HG03521 (cell line): ENCODE measurements around the gene ALG2.
"Not testable (repeated sequence)": the region's sequence is repeated elsewhere in the genome, so short reads cannot be mapped to it uniquely, and the experiment has no call there.

Source experiments
- ATAC-seq: cut with Tn5 transposase; IDR thresholded peaks from one replicate; pipeline ENCODE4 v1.9.1; 2021; ENCODE audit warnings: mild to moderate bottlenecking, moderate library complexity; ENCODE audit not compliant: unreplicated experiment

Gene ALG2

DNA sequence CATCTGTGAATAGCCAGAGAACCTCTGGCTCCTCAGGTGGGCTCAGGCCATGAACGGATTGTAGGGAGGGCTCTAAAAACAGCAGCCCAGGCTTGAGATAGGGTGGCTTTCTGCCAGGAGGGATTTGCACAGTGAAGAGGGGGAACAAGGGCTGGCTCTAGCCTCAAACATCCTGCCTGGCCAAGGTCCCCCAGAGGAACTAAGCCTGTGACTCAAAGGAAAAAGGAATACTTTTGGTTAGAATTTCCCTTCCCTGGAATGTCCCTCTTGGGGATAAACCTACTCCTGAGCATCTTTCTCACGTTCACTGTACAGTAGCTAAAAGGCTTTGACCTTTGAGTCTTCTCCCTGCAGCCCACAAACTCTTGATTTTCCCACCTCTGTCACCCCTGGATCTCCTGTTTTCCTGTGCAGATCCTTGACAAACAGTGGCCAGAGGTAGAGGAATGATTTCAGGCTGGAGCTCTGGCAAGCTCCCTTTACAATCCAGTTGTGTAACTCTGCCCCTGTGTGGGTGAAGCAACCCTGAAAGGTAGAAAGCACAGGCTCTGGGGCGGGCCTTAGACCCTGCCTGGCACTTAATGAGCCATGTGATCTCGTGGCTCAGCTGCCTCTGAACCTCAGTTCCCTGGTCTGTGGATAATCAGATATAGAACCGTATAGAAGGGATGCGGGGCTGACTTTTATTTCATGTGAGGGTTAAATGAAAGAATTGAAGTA lies 17.8 kb upstream of the ALG2 start:
- no peak for ATAC-seq

DNA sequence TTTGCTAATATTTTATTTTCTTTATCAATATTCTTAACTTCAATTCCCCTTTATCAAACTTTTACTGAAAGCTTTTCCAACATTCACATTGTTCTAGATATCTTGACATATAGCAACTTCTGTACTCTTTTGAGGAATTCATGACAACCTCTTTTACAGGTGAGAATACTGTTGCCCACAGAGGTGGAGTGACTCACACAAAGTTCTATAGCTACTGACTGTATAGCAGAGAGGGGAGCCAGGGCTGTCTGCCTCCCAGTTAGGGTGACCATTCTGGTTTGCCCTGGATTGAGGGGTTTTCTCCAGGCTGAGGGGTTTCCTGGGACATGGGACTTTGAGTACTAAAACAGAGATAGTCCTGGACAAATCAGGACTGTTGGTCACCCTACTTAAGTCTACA lies 16.6 kb upstream of the ALG2 start:
- no peak for ATAC-seq

GRCh38 chr9:99237849-99238248 lies 16.1 kb upstream of the ALG2 start:
- not testable (repeated sequence) for ATAC-seq

- no peak for ATAC-seq
Observed at GRCh38 chr9:99237356-99237755, 15.6 kb upstream of the ALG2 start.

DNA sequence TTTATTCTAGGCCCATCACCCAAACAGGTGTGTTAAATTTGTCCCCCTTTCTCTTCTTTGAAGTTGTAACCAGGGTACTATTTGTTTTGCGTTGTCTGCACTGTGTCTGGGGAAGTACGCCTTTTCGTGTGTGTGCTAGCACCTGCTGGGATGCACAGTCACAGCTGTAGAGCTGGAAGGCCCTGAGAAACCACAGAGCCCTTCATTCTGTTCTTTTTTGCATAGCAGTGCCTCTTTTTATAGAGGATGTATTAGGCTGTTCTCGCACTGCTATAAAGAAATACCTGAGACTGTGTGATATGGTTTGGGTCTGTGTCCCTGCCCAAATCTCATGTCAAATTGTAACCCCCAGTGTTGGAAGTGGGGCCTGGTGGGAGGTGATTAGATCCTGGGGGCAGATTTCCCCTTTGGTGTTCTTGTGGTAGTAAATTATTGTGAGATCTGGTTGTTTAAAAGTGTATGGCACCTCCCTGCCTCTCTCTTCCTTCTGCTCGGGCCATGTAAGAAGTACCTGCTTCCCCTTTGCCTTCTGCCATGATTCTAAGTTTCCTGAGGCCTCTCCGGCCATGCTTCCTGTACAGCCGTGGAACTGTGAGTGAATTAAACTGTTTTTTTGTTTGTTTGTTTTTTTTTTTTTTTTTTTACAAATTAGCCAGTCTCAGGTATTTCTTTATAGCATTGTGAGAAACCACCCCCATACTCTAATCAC lies 14.3 kb upstream of the ALG2 start:
- peak; percentile 94 for ATAC-seq

- no peak for ATAC-seq
Observed at GRCh38 chr9:99235069-99235468, 13.3 kb upstream of the ALG2 start.

DNA sequence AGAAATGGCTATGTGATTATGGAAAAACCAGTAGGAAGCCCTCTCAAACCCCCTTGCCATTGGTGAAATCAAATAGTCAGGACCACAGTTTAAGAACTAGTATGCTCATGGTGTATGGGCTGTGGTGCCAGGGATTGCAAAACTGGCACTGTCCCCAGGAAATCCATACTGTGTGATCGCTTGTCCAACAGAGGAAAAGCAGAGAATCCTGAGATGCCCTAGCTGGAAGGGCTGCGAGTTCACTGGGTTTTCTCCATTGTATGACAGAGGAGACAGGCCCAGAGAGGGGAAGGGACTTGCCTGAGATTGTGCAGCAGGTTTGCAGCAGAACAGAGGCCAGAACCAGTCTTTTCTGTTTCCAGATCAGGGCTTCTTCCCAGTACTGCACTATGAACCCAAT lies 12.9 kb upstream of the ALG2 start:
- no peak for ATAC-seq

- ATAC-seq, result no peak
Observed at GRCh38 chr9:99231711-99232110, 10.0 kb upstream of the ALG2 start.

DNA sequence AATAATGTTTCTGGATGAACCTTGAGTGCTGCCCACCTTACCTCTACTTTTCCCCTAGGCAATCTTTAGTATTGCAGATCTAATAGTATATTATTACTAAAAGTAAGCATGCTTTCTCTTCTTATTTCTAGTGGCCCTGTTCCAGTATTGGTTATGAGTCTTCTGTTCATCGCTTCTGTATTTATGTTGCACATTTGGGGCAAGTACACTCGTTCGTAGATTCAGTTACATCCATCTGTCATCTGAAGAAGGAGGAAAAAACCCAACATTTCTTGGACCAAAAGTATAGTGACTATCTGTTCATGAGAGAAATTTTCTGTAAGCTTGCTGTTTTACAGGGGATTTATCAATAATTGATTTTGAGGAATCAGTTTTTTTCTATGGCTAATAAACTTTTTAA lies 8.5 kb upstream of the ALG2 start:
- ATAC-seq, result no peak

GRCh38 chr9:99226054-99226453 lies 4.3 kb upstream of the ALG2 start:
- ATAC-seq, result no peak

DNA sequence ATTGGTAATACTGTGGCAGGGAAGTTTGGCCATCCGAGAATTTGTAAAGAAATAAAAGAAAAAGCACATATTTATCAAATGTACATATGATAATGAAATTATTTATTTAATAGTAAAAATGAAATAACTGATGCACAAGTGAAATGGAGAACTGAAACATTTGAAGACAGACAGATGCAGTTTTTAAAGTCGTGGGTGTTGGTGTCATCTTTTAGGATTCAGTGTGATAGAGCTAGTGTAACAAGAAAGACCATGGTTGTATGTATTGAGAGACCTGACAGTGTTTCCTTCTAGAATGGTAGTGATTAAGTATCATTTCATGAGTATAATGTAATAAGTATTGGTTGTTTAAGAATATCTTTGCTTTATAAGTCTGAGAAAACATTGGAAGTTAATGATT lies 2.7 kb upstream of the ALG2 start:
- no peak for ATAC-seq

- no peak for ATAC-seq
Observed at GRCh38 chr9:99222416-99223270, 901 bp upstream of the ALG2 start.

DNA sequence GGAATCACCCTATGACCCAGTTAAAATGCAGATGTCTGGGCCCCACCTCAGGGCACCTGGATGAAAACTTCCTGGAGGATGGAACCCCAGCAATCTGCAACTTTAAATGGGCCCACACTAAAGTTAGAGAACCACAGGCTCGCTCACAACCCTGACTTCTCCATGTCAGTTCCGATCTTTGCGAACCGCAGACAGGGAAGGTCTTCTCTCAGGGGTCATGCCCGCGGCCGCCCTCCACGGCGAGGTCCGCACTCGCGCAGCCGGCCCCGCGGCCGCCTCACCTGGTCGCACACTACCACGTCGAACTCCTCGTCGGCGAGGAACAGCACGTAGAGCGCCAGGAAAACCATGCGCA lies 499 bp downstream of the ALG2 start:
- ATAC-seq, result no peak

GRCh38 chr9:99220011-99220410 lies 1.7 kb downstream of the ALG2 start:
- no peak for ATAC-seq

DNA sequence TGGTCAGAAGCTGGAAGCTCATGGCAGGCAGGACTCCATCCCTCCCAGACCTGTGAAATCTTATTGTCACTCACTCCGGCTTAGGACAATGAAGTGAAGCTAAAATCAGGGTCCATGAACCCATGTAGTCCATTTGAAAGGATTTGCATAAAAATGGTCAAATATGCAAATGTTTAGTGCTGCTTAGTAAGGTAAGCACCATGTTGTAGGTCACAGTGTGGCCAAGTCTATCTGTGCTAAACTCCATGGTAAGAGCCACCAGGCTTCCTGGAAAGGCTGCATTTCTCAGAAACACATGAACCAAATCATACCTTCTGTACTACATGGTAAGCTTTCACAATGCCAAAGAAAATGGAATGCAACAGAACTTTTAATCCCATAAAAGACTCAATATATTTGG lies 5.7 kb downstream of the ALG2 start:
- ATAC-seq, result no peak

DNA sequence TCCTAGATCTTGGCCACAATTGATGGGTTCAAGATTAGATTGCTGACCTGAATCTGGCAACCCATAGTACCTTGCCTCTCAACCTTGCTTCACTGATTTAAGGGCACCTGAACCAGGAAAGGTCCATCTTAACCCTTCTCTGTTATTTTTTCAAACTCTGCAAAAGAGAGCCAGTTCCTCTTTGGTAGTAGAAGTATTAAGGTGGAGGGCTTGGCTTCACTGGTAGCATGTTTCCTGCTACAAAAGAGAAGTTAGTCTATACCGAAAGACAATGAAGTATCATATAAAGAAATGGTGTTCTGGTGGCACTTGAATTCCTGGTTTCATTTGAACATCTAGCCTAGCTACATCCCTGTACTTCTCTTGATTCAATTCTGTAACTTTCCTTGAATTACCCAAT lies 8.5 kb downstream of the ALG2 start:
- no peak for ATAC-seq

DNA sequence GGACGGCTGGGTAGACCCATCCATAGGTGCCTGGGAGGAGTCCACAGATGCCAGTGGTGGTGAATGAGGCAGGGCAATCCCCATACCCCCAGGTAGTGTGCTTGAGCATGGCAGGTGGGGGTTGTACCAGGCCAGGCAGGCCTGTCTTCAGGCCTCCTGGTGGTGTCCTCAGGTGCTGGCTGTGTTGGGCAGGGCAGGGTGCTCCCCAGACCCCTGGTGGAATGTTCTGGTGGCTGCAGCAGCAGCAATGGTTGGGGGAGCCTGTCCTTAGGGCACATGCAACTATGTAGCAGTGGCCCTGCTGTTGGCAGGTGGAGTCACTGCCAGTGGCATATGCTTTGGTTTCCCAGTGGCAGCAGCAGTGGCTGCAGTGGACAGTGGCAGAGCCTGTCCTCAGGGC lies 10.0 kb downstream of the ALG2 start:
- ATAC-seq, result no peak

DNA sequence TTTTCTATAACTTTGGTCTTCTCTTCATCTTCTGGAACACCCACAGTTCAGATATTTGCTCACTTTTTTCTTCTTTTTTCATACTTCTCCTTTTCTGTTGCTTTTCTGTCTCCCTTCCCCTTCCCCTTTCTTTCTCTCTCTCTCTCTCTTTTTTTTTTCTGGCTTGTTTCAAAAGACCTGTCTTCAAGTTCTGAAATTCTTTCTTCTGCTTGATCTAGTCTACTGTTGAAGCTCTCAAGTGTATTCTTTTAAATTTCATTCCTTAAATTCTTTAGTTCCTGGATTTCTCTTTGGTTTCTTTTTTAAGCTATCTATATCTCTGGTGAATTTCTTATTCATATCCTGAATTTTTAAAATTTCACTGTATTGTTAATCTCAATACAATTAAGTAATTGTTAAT lies 11.2 kb downstream of the ALG2 start:
- no peak for ATAC-seq

GRCh38 chr9:99201603-99202002 lies 20.1 kb downstream of the ALG2 start:
- no peak for ATAC-seq

DNA sequence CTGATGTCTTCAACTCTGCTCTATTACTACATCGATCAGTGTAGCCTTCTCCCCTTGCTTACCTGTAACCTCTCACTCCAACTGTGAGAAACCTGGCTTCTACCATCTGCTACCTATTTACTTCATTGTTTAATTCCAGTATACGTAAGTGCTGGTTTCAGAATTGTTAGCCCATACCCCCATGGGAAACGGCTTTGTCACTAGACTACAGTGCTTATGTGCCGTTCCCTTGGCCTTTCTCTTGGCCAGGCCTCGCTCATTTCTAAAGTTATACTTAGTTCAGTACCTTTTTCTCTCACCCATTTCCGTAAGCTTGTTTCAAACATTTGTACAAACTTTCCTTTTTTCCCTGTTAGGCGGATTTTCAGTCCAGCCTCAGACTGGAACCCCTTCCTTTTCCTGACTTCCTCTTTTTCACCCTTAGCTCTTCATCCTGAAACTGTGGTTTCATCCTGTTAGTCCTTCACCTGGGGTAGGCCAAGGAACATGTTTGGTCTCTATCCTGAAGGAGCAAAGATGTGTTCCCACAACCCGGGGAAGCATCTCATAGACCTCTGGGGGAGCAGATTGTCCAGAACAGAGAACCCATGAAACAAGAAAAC lies 21.7 kb downstream of the ALG2 start:
- no peak for ATAC-seq

DNA sequence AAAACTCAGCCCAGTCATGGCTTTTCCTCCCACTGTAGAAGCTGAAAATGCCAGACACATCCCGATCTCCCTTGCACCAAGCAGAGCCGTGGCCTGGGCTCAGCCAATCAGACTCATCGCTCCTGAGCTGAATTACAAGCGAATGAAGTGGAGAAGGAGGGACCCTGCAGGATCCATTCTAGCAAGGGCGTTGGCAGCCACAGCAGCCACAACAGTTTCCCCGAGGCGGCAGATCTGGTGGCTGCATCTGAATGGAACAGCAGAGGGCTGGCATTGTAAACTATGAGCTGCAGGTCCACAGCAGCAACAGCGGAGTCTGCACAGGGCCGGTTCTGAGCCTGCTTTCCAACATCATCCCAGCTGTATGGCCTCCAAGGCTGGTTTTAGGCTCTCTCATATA lies 23.8 kb downstream of the ALG2 start:
- ATAC-seq, result no peak
